Memory B cell (primary cell): ENCODE results near the gene NCOA5.

Source experiments
- ATAC-seq: fragments of 150-1000 bp; cut with Tn5 transposase; 2 replicates; pipeline ENCODE4 v1.10.0; 2021; ENCODE audit warnings: low read depth, mild to moderate bottlenecking, moderate library complexity
- DNase-seq, 2 donors: peaks; one replicate each; pipeline ENCODE4 v3.0.0; 2022; ENCODE audit warnings: low spot score in 2 of 2
- H3K27ac Mint-ChIP-seq: one replicate; pipeline ENCODE4 v1.8.0; 2022; ENCODE audit warnings: mild to moderate bottlenecking, moderate library complexity, mixed read lengths
- H3K27me3 Mint-ChIP-seq: one replicate; pipeline ENCODE4 v1.8.0; 2022; ENCODE audit warnings: mixed read lengths
- H3K36me3 Mint-ChIP-seq: one replicate; pipeline ENCODE4 v1.8.0; 2022; ENCODE audit warnings: mild to moderate bottlenecking, mixed read lengths
- H3K4me1 Mint-ChIP-seq: one replicate; pipeline ENCODE4 v1.8.0; 2022; ENCODE audit warnings: mixed read lengths
- H3K4me3 Mint-ChIP-seq: one replicate; pipeline ENCODE4 v1.8.0; 2022; ENCODE audit warnings: mild to moderate bottlenecking, moderate library complexity, mixed read lengths
- H3K9me3 Mint-ChIP-seq: one replicate; pipeline ENCODE4 v1.8.0; 2022; ENCODE audit warnings: mixed read lengths

Gene NCOA5

GRCh38 chr20:46073443-46073842, 16.3 kb downstream of the NCOA5 start:
- DNase-seq: no peak
- H3K4me3 Mint-ChIP-seq: no peak overlapping the region

GRCh38 chr20:46073024-46073423, 16.7 kb downstream of the NCOA5 start:
- peaks cover 30% of the 10 kb centered on the region for H3K36me3 Mint-ChIP-seq
- peaks cover 3% of the 10 kb centered on the region for H3K4me1 Mint-ChIP-seq
- no peak for ATAC-seq
- H3K27ac Mint-ChIP-seq: no peak overlapping the region
- no peak overlapping the region for H3K4me3 Mint-ChIP-seq
- no peaks in the 10 kb centered on the region for H3K27me3 Mint-ChIP-seq
- no peak for DNase-seq
- H3K9me3 Mint-ChIP-seq: no peaks in the 10 kb centered on the region

More at GRCh38 chr20:46073443-46073842, 16.3 kb downstream of the NCOA5 start:
- Mint-ChIP-seq H3K4me1 (peaks cover 3% of the 10 kb centered on the region), H3K36me3 (peaks cover 28% of the 10 kb centered on the region), H3K27ac (no peak overlapping the region), H3K27me3 (no peaks in the 10 kb centered on the region), H3K9me3 (no peaks in the 10 kb centered on the region)
- ATAC-seq: no peak

- no peaks in the 10 kb centered on the region for H3K27me3 Mint-ChIP-seq
- no peak overlapping the region for H3K4me3 Mint-ChIP-seq
- peaks cover 29% of the 10 kb centered on the region for H3K36me3 Mint-ChIP-seq
- ATAC-seq (no peak), DNase-seq (no peak)
- H3K27ac Mint-ChIP-seq: no peak overlapping the region
- H3K4me1 Mint-ChIP-seq: peaks cover 3% of the 10 kb centered on the region
- H3K9me3 Mint-ChIP-seq: no peaks in the 10 kb centered on the region
Observed at GRCh38 chr20:46071573-46071972, 18.2 kb downstream of the NCOA5 start.

- Mint-ChIP-seq H3K27me3 (no peaks in the 10 kb centered on the region), H3K4me3 (no peak overlapping the region), H3K9me3 (no peaks in the 10 kb centered on the region), H3K4me1 (peaks cover 3% of the 10 kb centered on the region), H3K27ac (no peak overlapping the region), H3K36me3 (peaks cover 32% of the 10 kb centered on the region)
- no peak for DNase-seq
- ATAC-seq: no peak
Observed at GRCh38 chr20:46070215-46070900, 19.4 kb downstream of the NCOA5 start.

GRCh38 chr20:46065691-46066090, 24.1 kb downstream of the NCOA5 start:
- Mint-ChIP-seq H3K27ac (no peak overlapping the region), H3K27me3 (peaks cover 3% of the 10 kb centered on the region), H3K4me1 (peaks cover 10% of the 10 kb centered on the region), H3K4me3 (no peak overlapping the region), H3K36me3 (peaks cover 65% of the 10 kb centered on the region), H3K9me3 (no peaks in the 10 kb centered on the region)
- DNase-seq: no peak
- no peak for ATAC-seq

GRCh38 chr20:46065006-46065405, 24.8 kb downstream of the NCOA5 start:
- Mint-ChIP-seq H3K4me3 (no peak overlapping the region), H3K36me3 (peaks cover 70% of the 10 kb centered on the region)

GRCh38 chr20:46063652-46064054, 26.1 kb downstream of the NCOA5 start:
- Mint-ChIP-seq H3K4me3 (no peak overlapping the region), H3K27me3 (peaks cover 6% of the 10 kb centered on the region), H3K4me1 (peaks cover 21% of the 10 kb centered on the region), H3K36me3 (peaks cover 64% of the 10 kb centered on the region), H3K9me3 (no peaks in the 10 kb centered on the region), H3K27ac (no peak overlapping the region)
- no peak for ATAC-seq
- no peak for DNase-seq

More at GRCh38 chr20:46065006-46065405, 24.8 kb downstream of the NCOA5 start:
- DNase-seq: no peak
- ATAC-seq: no peak
- H3K27me3 Mint-ChIP-seq: peaks cover 6% of the 10 kb centered on the region
- no peak overlapping the region for H3K27ac Mint-ChIP-seq
- H3K4me1 Mint-ChIP-seq: peaks cover 15% of the 10 kb centered on the region
- H3K9me3 Mint-ChIP-seq: no peaks in the 10 kb centered on the region

GRCh38 chr20:46063151-46063550, 26.6 kb downstream of the NCOA5 start:
- Mint-ChIP-seq H3K36me3 (peaks cover 60% of the 10 kb centered on the region), H3K4me3 (no peak overlapping the region), H3K27ac (no peak overlapping the region)

GRCh38 chr20:46062621-46063020, 27.1 kb downstream of the NCOA5 start:
- ATAC-seq: no peak
- H3K27ac Mint-ChIP-seq: no peak overlapping the region
- H3K4me3 Mint-ChIP-seq: no peak overlapping the region
- peaks cover 10% of the 10 kb centered on the region for H3K27me3 Mint-ChIP-seq
- H3K4me1 Mint-ChIP-seq: peaks cover 26% of the 10 kb centered on the region
- H3K36me3 Mint-ChIP-seq: peaks cover 59% of the 10 kb centered on the region
- DNase-seq: no peak
- H3K9me3 Mint-ChIP-seq: no peaks in the 10 kb centered on the region

More at GRCh38 chr20:46063151-46063550, 26.6 kb downstream of the NCOA5 start:
- peaks cover 8% of the 10 kb centered on the region for H3K27me3 Mint-ChIP-seq
- no peak for DNase-seq
- H3K9me3 Mint-ChIP-seq: no peaks in the 10 kb centered on the region
- H3K4me1 Mint-ChIP-seq: peaks cover 24% of the 10 kb centered on the region
- no peak for ATAC-seq

- Mint-ChIP-seq H3K27me3 (peaks cover 10% of the 10 kb centered on the region), H3K9me3 (no peaks in the 10 kb centered on the region), H3K4me3 (no peak overlapping the region), H3K36me3 (peaks cover 59% of the 10 kb centered on the region), H3K4me1 (peaks cover 26% of the 10 kb centered on the region), H3K27ac (no peak overlapping the region)
- ATAC-seq (no peak), DNase-seq (no peak)
Observed at GRCh38 chr20:46062151-46062550, 27.6 kb downstream of the NCOA5 start.

- H3K9me3 Mint-ChIP-seq: no peaks in the 10 kb centered on the region
- H3K27me3 Mint-ChIP-seq: peaks cover 10% of the 10 kb centered on the region
- H3K4me3 Mint-ChIP-seq: no peak overlapping the region
- DNase-seq (no peak), ATAC-seq (no peak)
- H3K36me3 Mint-ChIP-seq: peaks cover 54% of the 10 kb centered on the region
- H3K4me1 Mint-ChIP-seq: peaks cover 26% of the 10 kb centered on the region
- H3K27ac Mint-ChIP-seq: no peak overlapping the region
Observed at GRCh38 chr20:46060975-46061374, 28.8 kb downstream of the NCOA5 start.

- H3K4me1 Mint-ChIP-seq: peaks cover 26% of the 10 kb centered on the region
- no peak for DNase-seq
- H3K9me3 Mint-ChIP-seq: no peaks in the 10 kb centered on the region
- peak overlapping the region; percentile 21 for H3K27ac Mint-ChIP-seq
- H3K4me3 Mint-ChIP-seq: peak overlapping the region; percentile 48
- H3K27me3 Mint-ChIP-seq: peaks cover 10% of the 10 kb centered on the region
- ATAC-seq: peak; percentile 41
- H3K36me3 Mint-ChIP-seq: peaks cover 50% of the 10 kb centered on the region
Observed at GRCh38 chr20:46060301-46060881, 29.4 kb downstream of the NCOA5 start.

- peaks cover 26% of the 10 kb centered on the region for H3K4me1 Mint-ChIP-seq
- no peaks in the 10 kb centered on the region for H3K9me3 Mint-ChIP-seq
- H3K36me3 Mint-ChIP-seq: peaks cover 34% of the 10 kb centered on the region
- peak in 1 of 2 donors; percentile 26 for DNase-seq
- ATAC-seq: peak; percentile 38
- H3K27me3 Mint-ChIP-seq: peaks cover 12% of the 10 kb centered on the region
- peak overlapping the region; percentile 66 for H3K4me3 Mint-ChIP-seq
- H3K27ac Mint-ChIP-seq: no peak overlapping the region
Observed at GRCh38 chr20:46058599-46059281, 31.0 kb downstream of the NCOA5 start.

- no peaks in the 10 kb centered on the region for H3K9me3 Mint-ChIP-seq
- peaks cover 27% of the 10 kb centered on the region for H3K36me3 Mint-ChIP-seq
- peak overlapping the region; percentile 54 for H3K4me3 Mint-ChIP-seq
- H3K27ac Mint-ChIP-seq: no peak overlapping the region
- peak; percentile 58 for ATAC-seq
- no peak for DNase-seq
- peaks cover 9% of the 10 kb centered on the region for H3K27me3 Mint-ChIP-seq
- peaks cover 23% of the 10 kb centered on the region for H3K4me1 Mint-ChIP-seq
Observed at GRCh38 chr20:46057856-46058598, 31.7 kb downstream of the NCOA5 start.
